ENCODE results near the gene NRXN3. TPM values are rescaled to one million over a fixed set of nuclear protein-coding genes. Genes with fewer than 3 reads are reported as not detected.
"Not testable (repeated sequence)": the region's sequence is repeated elsewhere in the genome, so short reads cannot be mapped to it uniquely, and the experiment has no call there.

Gene NRXN3
- total RNA-seq, 1 donor from 2014 or later: 4.8 TPM

GRCh38 chr14:79727900-79728299, 1557.7 kb downstream of the NRXN3 start:
- no peak for DNase-seq (ENCODE audit: extremely low read depth, low read depth, low spot score)

DNA sequence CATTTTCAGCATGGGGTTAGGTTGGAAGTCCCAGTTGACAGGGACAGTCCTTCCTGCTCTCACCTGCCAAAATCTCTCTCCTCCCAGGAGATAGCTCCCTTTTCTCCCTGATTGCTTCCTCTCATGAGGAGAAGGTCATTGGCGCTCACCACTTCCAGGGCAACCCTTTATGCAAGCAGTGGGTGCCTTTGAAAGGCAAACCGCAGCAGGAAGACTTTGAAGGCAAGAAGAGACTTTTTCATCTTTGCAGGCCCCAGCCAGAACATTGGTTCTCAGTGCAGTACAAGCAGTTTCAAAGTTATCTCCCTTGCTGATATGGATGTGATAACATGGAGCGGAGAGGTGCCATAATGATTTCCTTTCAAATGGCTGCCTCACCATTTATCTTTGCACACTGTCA, 1558.2 kb downstream of the NRXN3 start:
- no peak for DNase-seq (ENCODE audit: extremely low read depth, low read depth, low spot score)

DNA sequence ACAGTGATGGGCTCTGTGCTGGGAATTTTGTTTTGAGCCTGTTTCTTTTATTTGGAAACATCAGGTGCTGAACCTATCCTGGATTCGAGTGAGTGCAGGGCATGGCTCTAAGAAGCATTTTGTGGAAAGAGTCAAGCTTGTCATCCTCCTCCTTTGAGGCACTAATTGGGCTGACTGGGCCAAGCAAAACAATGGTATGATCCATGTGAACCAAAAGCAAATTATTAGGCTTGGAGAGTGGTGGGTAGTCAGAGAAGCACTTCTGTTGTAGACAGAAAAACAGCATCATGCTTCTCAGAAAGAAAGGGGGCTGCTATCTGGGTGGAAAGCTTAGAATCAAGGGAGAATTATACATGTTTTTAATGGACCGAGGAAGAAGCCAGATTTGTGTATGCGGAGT, 1559.6 kb downstream of the NRXN3 start:
- DNase-seq (ENCODE audit: extremely low read depth, low read depth, low spot score): no peak

DNA sequence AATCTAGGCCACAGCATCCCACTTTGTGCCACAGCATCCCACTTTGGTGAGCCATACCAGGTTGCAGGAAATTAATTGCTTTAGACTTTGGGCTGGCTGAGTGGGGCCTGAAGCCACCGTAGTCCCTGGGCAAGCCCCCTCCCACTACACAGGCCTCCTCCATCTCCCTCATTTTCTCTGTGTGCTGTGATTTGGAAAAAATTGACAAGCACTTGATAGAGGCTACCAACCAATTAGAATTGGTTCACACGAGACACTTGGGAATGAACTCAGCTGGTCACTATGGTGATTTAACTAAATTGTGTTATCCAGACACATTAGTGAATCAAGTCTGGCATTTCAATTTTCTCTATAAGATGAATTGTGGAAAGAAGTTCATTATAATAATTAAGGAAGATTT, 1560.0 kb downstream of the NRXN3 start:
- no peak for DNase-seq (ENCODE audit: extremely low read depth, low read depth, low spot score)

DNA sequence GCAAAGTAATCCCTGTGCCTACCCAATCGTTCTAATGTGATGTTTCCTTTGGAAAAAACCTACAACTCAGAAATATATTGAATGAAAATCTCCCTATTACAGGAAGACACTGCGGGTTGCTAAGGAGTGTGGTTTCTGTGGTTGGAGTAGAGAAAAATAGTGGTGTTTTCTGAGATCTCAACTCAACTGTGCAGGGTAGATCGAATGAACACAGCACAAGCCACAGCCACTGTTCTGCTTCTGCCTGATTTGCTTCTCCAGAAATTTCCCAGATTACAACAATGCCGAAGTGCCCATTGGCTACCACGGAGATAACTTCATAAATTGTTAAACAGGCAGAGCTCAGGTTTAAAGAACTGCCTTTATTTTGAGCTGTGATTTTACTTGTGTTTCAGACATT, 1560.8 kb downstream of the NRXN3 start:
- no peak for DNase-seq (ENCODE audit: extremely low read depth, low read depth, low spot score)

DNA sequence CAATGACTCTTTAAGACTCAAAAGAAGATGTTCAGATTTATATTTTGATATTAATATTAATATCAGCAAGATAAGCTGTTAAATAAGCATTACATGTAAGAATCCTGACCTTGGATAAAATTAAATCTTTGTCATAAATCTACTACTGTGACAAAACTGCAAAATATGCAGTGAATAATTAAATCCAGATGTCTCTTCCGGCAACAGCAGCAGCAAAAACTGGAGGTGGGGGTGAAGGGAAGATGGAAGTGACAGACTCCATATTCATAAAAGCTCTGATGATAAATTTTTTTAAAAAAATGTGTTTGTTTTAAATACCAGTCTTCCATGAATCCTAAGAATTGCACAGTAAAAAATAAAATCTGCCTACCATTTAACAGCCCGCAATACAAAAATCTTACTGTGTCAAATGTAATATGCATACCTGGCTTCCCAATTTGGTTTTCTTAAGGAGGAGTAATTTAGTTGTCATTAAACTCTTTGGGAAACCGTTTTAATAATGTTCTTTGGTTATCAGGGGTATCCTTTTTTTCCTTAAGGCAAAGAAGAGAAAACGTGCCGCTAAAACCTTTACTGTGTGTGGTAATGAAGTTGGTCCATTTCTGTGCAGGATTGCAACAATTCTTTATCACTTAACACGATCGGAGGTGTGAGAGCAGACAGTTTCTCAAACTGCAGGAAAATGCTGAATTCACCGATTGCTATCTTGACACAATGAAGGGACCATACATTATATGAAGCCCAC, 1562.9 kb downstream of the NRXN3 start:
- no peak for DNase-seq (ENCODE audit: extremely low read depth, low read depth, low spot score)

- no peak for DNase-seq (ENCODE audit: extremely low read depth, low read depth, low spot score)
These were observed 1564.0 kb downstream of the NRXN3 start for GRCh38 chr14:79734151-79734550.

DNA sequence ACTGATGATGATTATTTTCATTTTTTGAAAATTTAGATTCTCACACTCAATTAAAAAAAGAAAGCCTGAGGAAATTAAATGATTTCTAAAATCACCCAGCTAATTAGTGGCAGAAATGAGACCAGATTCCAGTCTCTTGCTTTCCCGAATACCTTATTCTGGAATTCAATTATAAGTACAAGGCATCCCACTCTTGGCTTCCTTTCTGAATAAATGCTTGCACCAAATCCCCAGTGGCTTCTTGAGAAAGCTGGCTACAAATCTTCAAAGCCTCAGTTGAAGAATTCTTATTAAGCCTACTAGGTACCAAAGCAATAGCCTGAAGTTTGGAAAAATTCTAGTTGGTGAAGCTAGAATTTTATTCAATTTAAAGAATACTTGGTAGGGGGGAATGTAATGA, 1564.5 kb downstream of the NRXN3 start:
- DNase-seq (ENCODE audit: extremely low read depth, low read depth, low spot score): no peak

GRCh38 chr14:79735121-79735520, 1564.9 kb downstream of the NRXN3 start:
- DNase-seq (ENCODE audit: extremely low read depth, low read depth, low spot score): no peak

- DNase-seq (ENCODE audit: extremely low read depth, low read depth, low spot score): no peak
These were observed 1570.0 kb downstream of the NRXN3 start for GRCh38 chr14:79740066-79740601.

DNA sequence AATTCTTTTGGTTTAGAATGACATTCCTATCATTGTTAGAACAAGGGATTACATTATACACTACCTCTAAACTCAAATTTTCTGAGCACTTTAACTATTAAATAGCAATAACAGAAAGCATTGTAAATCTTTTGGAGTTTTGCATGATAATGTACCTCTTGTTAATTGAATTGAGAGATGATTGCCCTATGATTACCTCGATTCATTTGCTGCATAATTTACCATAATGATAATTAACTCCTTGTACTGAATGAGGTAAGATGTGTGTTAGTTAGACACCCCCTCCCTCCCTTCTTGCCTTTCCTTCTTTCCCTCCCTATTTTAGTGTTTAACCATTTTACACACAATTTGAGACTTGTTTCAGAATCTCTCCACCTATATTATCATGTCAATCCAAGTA, 1572.0 kb downstream of the NRXN3 start:
- no peak for DNase-seq (ENCODE audit: extremely low read depth, low read depth, low spot score)

DNA sequence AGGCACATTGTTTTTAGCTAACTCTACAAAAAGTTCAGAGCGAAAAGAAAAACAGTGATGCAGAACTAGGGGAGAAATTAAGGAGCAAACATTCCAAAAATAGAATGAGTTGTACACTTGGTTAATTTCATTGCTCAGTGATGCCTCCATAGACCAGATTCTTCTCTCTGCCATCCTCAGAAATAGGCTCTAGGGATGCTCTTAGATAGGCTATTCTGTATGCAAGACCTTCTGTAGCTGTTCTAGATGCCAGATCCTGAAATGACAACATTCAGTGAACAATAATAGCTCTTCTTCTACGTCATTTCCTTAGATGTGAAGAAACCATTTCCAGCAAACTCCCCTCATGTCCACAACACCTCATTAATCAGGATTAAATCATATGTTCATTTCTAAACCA, 1574.9 kb downstream of the NRXN3 start:
- no peak for DNase-seq (ENCODE audit: extremely low read depth, low read depth, low spot score)

DNA sequence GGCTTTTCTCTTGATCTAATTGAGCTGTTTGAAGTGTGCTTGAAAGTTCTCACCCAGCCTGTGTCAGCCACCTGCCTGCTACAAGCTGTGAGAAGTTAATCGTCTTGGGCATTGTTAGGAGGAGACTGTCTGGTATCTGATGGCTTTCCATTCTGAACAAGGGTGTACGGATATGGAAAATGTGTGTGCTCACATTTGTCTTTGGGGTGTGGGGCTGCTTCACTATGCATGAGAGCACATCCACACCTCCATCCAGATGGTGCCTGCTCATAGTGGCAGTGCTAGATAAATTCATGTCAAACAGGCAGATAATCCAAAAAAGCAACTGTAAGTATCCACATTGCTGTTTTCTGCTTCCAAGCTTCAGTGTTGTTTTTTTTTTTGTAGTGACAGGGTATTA, 1578.9 kb downstream of the NRXN3 start:
- no peak for DNase-seq (ENCODE audit: extremely low read depth, low read depth, low spot score)

DNA sequence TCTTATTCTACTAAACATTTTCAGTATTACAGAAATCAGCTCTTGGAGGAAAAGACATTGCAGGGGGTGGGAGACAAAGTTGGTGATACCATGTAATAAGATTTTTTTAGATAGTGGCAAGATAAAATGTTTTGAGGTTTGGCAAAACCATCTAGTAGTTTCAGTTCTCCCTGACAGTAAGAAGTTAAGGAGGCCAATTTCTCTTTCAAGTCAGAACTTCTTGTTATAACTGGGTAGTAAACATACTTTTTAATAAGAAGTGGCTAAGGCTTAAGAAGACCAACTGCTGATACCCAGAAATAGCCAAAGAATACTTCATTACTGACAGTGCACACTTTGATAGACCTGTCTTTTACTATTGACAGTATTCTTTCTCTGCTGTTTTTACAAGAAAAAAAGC, 1588.8 kb downstream of the NRXN3 start:
- no peak for DNase-seq (ENCODE audit: extremely low read depth, low read depth, low spot score)

DNA sequence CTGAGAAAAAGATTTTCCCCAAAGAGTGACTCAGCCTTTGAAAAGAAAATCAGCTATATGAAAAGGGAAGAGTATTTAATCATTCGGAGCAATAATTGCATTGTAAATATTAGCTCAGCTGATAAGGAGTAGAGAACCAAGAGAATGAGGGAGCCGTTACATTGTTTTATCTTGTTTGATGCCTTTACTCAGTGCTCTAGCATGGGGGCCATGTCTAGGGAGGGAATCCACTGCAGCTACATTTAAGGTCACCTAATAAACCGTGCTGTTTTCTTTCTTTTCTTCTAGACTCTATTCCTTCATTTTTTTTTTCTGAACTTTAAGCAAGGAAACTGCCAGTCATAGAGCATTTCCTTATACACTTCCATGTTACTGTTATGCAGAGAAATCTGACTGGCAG, 1594.2 kb downstream of the NRXN3 start:
- no peak for DNase-seq (ENCODE audit: extremely low read depth, low read depth, low spot score)

- no peak for DNase-seq (ENCODE audit: extremely low read depth, low read depth, low spot score)
These were observed 1596.3 kb downstream of the NRXN3 start for GRCh38 chr14:79766511-79766910.

DNA sequence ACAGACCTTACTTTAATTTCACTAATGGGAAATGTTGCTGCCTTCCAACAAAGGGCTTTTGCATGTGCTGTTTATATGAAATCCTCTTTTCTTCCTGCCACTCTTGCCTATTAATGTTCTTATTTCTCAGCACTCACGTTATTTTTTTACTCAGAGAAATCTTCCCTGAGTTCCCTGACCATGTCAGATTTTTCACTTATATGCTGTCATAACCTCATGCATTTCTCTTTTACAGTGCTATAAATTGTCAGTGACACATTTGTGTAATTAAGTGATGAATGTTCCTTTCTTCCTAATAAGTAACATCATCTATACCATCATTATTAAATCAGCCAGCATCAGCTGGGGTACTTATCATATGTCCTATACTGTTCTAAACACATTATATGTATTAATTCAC, 1597.1 kb downstream of the NRXN3 start:
- DNase-seq (ENCODE audit: extremely low read depth, low read depth, low spot score): no peak

DNA sequence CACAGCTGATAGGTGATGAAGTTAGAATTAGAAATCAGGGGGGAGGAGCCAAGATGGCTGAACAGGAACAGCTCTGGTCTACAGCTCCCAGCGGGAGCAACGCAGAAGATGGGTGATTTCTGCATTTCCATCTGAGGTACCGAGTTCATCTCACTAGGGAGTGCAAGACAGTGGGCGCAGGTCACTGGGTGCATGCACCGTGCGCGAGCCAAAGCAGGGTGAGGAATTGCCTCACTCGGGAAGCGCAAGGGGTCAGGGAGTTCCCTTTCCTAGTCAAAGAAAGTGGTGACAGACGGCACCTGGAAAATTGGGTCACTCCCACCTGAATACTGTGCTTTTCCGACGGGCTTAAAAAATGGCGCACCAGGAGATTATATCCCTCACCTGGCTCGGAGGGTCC, 1597.5 kb downstream of the NRXN3 start:
- DNase-seq (ENCODE audit: extremely low read depth, low read depth, low spot score): not testable (repeated sequence)

DNA sequence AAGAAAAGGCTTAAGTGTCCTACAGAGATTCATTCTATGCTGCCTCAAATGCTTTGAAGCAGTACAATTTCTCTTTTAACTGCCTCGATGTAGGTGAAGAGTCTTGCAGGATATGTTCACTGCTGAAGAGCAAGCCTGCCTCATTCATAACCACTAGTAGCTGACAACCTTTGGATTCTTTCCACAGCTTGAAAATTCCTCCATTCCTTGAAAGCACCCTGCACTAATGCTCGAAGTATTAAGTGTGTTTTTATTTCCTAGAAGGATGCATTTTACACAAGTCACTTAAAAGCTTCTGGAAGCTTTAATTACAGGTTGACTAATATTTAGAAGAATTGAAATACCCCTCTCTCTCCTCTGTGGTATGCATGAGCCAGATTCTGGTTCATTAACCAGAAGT, 1611.7 kb downstream of the NRXN3 start:
- no peak for DNase-seq (ENCODE audit: extremely low read depth, low read depth, low spot score)

- DNase-seq (ENCODE audit: extremely low read depth, low read depth, low spot score): no peak
These were observed 1612.9 kb downstream of the NRXN3 start for GRCh38 chr14:79783041-79783440.

DNA sequence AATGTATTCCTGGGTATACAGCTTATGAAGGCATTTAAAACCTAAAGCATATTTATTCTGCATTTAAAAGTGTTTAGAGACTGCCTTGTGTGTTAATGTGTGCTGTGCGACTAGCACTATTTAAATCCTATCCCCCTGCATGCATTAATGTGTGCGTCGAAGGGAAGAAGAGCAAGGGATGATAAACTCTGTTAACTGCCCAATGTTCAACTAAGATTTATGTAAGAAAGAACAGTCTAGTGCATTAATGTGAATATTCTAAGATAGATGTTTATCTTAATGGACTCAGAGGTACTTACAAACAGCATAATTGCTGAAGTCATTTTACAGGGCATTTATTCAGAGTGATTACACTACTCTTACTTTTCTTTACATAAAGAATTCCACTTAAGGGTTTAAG, 1616.3 kb downstream of the NRXN3 start:
- DNase-seq (ENCODE audit: extremely low read depth, low read depth, low spot score): no peak

DNA sequence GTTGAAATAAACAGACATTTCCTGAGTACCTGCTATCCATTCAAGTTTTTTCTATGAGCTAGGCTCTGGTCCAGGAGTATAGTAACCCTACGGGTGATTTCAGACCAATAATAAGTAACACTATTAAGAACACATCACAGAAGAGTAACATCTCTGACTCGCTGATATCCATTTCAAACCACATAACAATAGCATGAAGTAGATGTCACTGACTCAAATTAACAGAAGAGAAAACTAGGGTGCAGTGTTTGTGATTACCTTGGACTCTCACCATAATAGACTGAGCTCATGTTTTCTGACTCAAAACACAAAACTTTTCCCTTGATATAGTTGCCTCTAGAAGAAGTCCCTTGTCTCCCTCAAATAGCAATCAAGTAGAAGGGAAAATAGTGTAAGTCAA, 1618.2 kb downstream of the NRXN3 start:
- DNase-seq (ENCODE audit: extremely low read depth, low read depth, low spot score): no peak

Data from glomerular endothelial cell (primary cell).